ENCODE data around the gene TSPAN1.

Gene TSPAN1

GRCh38 chr1:46176211-46176865 is 1.5 kb downstream of the TSPAN1 start, which contains the start of gene P3R3URF:
Gene P3R3URF, minus strand, starts transcription at chr1:46176488. Its CDS starts 17 bp downstream, at chr1:46176471.
- H3K27ac Mint-ChIP-seq, result no peak within 1 kb of the TSS

DNA sequence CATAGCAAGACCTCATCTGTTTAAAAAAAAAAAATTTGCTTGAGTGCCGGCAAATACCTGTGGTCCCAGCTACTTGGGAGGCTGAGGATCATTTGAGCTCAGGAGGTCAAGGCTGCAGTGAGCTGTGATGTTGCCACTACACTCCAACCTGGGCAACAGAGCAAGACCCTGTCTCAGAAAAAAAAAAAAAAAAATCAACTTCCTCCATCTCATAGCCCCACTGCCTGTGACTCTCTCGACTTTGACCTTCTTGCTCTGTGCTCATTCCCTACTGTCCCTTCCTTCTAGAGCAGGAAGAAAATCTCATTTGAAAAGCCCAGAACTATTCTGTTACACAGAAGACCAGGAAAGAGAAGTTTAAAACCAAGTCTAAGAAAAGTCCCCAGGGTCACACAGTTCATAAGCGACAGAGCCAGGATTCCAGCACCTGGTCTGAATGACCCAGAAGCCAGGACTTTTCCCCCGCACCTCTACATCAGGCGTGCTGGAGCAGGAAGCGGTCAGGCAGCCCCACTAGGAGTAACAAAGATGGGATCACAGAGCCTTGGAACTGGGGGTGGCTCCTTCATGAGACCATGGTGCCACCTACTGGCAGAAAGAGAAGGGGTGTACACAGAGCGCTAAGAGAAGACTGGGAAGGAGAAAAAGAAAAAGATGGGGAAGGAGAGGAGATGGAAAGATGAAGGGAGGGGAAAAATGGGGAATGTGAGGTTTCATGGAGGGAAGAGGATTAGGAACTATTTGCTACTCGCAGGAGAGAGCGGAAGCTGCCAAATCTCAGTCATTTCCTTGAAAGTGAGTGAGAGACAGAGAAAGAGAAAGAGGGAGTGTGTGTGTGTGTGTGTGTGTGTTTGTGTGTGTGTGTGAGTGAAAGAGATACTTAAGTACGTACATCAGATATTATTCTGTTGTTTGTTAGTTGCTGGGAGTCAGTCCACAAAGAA is 4.5 kb downstream of the TSPAN1 start:
- H3K4me1 Mint-ChIP-seq (ENCODE audit: low read depth), result peaks cover 4% of the 10 kb centered on the region
- H3K27me3 Mint-ChIP-seq, result no peaks in the 10 kb centered on the region
- no peak overlapping the region for H3K4me3 Mint-ChIP-seq
- H3K36me3 Mint-ChIP-seq, result no peaks in the 10 kb centered on the region
- no peaks in the 10 kb centered on the region for H3K9me3 Mint-ChIP-seq (ENCODE audit: low read depth)
- no peak overlapping the region for H3K27ac Mint-ChIP-seq

More at GRCh38 chr1:46176211-46176865, 1.5 kb downstream of the TSPAN1 start, which contains the start of gene P3R3URF:
- Mint-ChIP-seq H3K9me3 (ENCODE audit: low read depth) (no peaks in the 10 kb centered on the region), H3K36me3 (no peaks in the 10 kb centered on the region), H3K4me1 (ENCODE audit: low read depth) (no peaks in the 10 kb centered on the region), H3K4me3 (no peak within 1 kb of the TSS), H3K27me3 (no peaks in the 10 kb centered on the region)

DNA sequence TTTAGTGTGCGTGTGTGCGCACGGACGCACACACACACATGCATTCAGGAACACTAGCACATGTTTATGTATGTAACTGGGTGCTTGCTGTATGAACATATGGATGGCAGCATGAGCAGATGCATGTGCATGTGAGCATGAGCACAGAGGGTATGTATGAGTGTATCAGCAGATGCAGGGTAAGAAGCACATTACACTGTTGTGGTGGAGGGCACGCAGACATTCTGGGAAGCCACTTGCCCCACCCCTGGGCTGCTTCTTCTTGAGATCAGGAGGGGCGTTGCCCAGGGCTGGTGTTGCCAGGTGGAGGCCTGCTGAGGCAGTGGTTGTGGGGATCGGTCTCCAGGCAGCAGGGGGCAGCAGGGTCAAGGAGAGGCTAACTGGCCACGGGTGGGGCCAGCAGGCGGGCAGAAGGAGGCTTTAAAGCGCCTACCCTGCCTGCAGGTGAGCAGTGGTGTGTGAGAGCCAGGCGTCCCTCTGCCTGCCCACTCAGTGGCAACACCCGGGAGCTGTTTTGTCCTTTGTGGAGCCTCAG is 5.3 kb downstream of the TSPAN1 start:
- H3K4me3 Mint-ChIP-seq, result no peak overlapping the region
- no peaks in the 10 kb centered on the region for H3K9me3 Mint-ChIP-seq (ENCODE audit: low read depth)

GRCh38 chr1:46181343-46182260 is 6.7 kb downstream of the TSPAN1 start:
- H3K27ac Mint-ChIP-seq, result no peak overlapping the region

More for the DNA sequence above, 5.3 kb downstream of the TSPAN1 start:
- H3K27me3 Mint-ChIP-seq, result no peaks in the 10 kb centered on the region
- no peak overlapping the region for H3K27ac Mint-ChIP-seq
- peaks cover 12% of the 10 kb centered on the region for H3K4me1 Mint-ChIP-seq (ENCODE audit: low read depth)
- peaks cover 2% of the 10 kb centered on the region for H3K36me3 Mint-ChIP-seq

DNA sequence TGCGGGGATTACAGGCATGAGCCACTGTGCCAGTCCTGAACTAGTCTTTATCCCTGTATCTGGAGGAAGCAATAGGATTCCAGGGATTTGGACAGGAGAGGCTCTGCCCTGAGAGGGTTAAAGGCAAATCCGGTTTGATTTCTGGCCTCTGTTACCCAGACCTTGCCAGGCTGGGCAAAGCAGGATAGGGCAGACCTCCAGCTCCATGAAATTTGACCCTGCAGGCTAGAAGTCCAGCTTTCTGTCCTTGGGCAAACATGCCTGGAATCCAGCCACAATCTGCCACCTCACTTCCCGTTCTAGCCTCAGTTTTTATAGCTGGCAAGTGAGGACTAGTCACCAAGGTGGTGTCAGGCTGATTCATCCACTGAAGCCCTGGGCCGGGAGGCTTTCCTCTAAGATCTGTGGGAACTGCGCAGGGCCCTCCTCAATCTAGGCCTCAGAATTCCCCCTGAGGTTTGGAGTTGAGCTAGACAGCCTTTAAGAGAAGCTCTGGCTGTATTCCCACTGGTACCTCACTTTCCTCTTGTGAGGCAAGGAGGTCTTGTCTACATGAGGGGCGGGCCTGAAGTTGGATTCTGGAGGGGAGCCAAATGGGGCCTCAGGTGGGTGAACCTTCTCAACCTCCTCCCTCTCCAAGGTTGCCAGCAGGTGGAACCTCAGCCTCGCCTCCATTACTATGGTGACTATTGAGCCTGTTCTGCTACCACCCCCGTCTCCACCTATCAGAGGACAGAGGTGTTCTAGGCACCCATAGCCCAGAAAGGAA is 8.4 kb downstream of the TSPAN1 start:
- peaks cover 4% of the 10 kb centered on the region for H3K36me3 Mint-ChIP-seq
- H3K4me3 Mint-ChIP-seq, result no peak overlapping the region
- H3K9me3 Mint-ChIP-seq (ENCODE audit: low read depth), result no peaks in the 10 kb centered on the region
- no peaks in the 10 kb centered on the region for H3K27me3 Mint-ChIP-seq
- H3K4me1 Mint-ChIP-seq (ENCODE audit: low read depth), result peaks cover 19% of the 10 kb centered on the region
- no peak overlapping the region for H3K27ac Mint-ChIP-seq

More at GRCh38 chr1:46181343-46182260, 6.7 kb downstream of the TSPAN1 start:
- peaks cover 2% of the 10 kb centered on the region for H3K36me3 Mint-ChIP-seq
- no peak overlapping the region for H3K4me3 Mint-ChIP-seq
- no peaks in the 10 kb centered on the region for H3K27me3 Mint-ChIP-seq
- H3K4me1 Mint-ChIP-seq (ENCODE audit: low read depth), result peaks cover 19% of the 10 kb centered on the region
- H3K9me3 Mint-ChIP-seq (ENCODE audit: low read depth), result no peaks in the 10 kb centered on the region

GRCh38 chr1:46183926-46184557 is 9.2 kb downstream of the TSPAN1 start:
- Mint-ChIP-seq H3K4me3 (no peak overlapping the region), H3K36me3 (peaks cover 4% of the 10 kb centered on the region), H3K27me3 (no peaks in the 10 kb centered on the region), H3K27ac (peak overlapping the region; percentile 28), H3K4me1 (ENCODE audit: low read depth) (peaks cover 19% of the 10 kb centered on the region), H3K9me3 (ENCODE audit: low read depth) (no peaks in the 10 kb centered on the region)

- peak overlapping the region; percentile 51 for H3K4me3 Mint-ChIP-seq
- no peaks in the 10 kb centered on the region for H3K9me3 Mint-ChIP-seq (ENCODE audit: low read depth)
- H3K4me1 Mint-ChIP-seq (ENCODE audit: low read depth), result peaks cover 19% of the 10 kb centered on the region
- peak overlapping the region; percentile 87 for H3K27ac Mint-ChIP-seq
- peaks cover 4% of the 10 kb centered on the region for H3K36me3 Mint-ChIP-seq
- H3K27me3 Mint-ChIP-seq, result no peaks in the 10 kb centered on the region
These were observed 10.2 kb downstream of the TSPAN1 start for GRCh38 chr1:46184920-46185658.

- H3K9me3 Mint-ChIP-seq (ENCODE audit: low read depth), result no peaks in the 10 kb centered on the region
- peak overlapping the region; percentile 87 for H3K27ac Mint-ChIP-seq
- no peaks in the 10 kb centered on the region for H3K27me3 Mint-ChIP-seq
- peaks cover 19% of the 10 kb centered on the region for H3K4me1 Mint-ChIP-seq (ENCODE audit: low read depth)
- no peak overlapping the region for H3K4me3 Mint-ChIP-seq
- peaks cover 4% of the 10 kb centered on the region for H3K36me3 Mint-ChIP-seq
These were observed 11.2 kb downstream of the TSPAN1 start for GRCh38 chr1:46186076-46186475.

GRCh38 chr1:46187106-46187869 is 12.4 kb downstream of the TSPAN1 start:
- H3K36me3 Mint-ChIP-seq, result peaks cover 4% of the 10 kb centered on the region
- H3K4me1 Mint-ChIP-seq (ENCODE audit: low read depth), result peaks cover 19% of the 10 kb centered on the region
- H3K27ac Mint-ChIP-seq, result no peak overlapping the region
- no peaks in the 10 kb centered on the region for H3K27me3 Mint-ChIP-seq
- H3K9me3 Mint-ChIP-seq (ENCODE audit: low read depth), result no peaks in the 10 kb centered on the region
- H3K4me3 Mint-ChIP-seq, result no peak overlapping the region

- H3K9me3 Mint-ChIP-seq (ENCODE audit: low read depth), result no peaks in the 10 kb centered on the region
- H3K27me3 Mint-ChIP-seq, result no peaks in the 10 kb centered on the region
- H3K27ac Mint-ChIP-seq, result no peak overlapping the region
- H3K4me3 Mint-ChIP-seq, result no peak overlapping the region
- peaks cover 19% of the 10 kb centered on the region for H3K4me1 Mint-ChIP-seq (ENCODE audit: low read depth)
- peaks cover 4% of the 10 kb centered on the region for H3K36me3 Mint-ChIP-seq
These were observed 13.6 kb downstream of the TSPAN1 start for GRCh38 chr1:46188295-46189030.

GRCh38 chr1:46190539-46190938 is 15.7 kb downstream of the TSPAN1 start:
- H3K4me1 Mint-ChIP-seq (ENCODE audit: low read depth), result peaks cover 3% of the 10 kb centered on the region
- peaks cover 5% of the 10 kb centered on the region for H3K36me3 Mint-ChIP-seq
- H3K9me3 Mint-ChIP-seq (ENCODE audit: low read depth), result no peaks in the 10 kb centered on the region
- H3K27ac Mint-ChIP-seq, result no peak overlapping the region
- no peak overlapping the region for H3K4me3 Mint-ChIP-seq
- H3K27me3 Mint-ChIP-seq, result no peaks in the 10 kb centered on the region

Data from activated naive CD8-positive, alpha-beta T cell (primary cell).